Measurements from ENCODE around the gene GRIK2. TPM values are rescaled to one million over a fixed set of nuclear protein-coding genes. Genes with fewer than 3 reads are reported as not detected.
"Not testable (repeated sequence)": the region's sequence is repeated elsewhere in the genome, so short reads cannot be mapped to it uniquely, and the experiment has no call there.

The GRIK2 gene
- total RNA-seq, 1 donor from 2014 or later = 3.7 TPM

- H3K4me1 ChIP-seq (ENCODE audit: control insufficient read depth in 3 of 3, insufficient read depth in 3 of 3, low read length in 3 of 3); H3K27me3 ChIP-seq (ENCODE audit: control insufficient read depth in 3 of 3, insufficient read depth in 3 of 3, low read length in 3 of 3); H3K36me3 ChIP-seq (ENCODE audit: control insufficient read depth in 3 of 3, insufficient read depth in 3 of 3, low read length in 3 of 3); H3K9me3 ChIP-seq (ENCODE audit: control insufficient read depth in 3 of 3, low read length in 3 of 3); H3K4me3 ChIP-seq (ENCODE audit: low read length in 3 of 3); H3K27ac ChIP-seq (ENCODE audit: low read depth, low read length); H3K9ac ChIP-seq (ENCODE audit: low read depth in 1 of 3, low read length in 3 of 3): not testable (repeated sequence)
These were observed 694.7 kb downstream of the GRIK2 start for GRCh38 chr6:102088160-102088559.

GRCh38 chr6:102114402-102114801 lies 720.9 kb downstream of the GRIK2 start:
- H3K4me3 ChIP-seq (ENCODE audit: low read length in 3 of 3) = no peak overlapping the region
- H3K9me3 ChIP-seq (ENCODE audit: control insufficient read depth in 3 of 3, low read length in 3 of 3) = peaks cover 0 to 6% (median 0%) of the 10 kb centered on the region in 3 donors
- H3K9ac ChIP-seq (ENCODE audit: low read depth in 1 of 3, low read length in 3 of 3) = no peak overlapping the region
- H3K27me3 ChIP-seq (ENCODE audit: control insufficient read depth in 3 of 3, insufficient read depth in 3 of 3, low read length in 3 of 3) = no peaks in the 10 kb centered on the region
- no peak overlapping the region for H3K27ac ChIP-seq (ENCODE audit: low read depth, low read length)
- no peaks in the 10 kb centered on the region for H3K36me3 ChIP-seq (ENCODE audit: control insufficient read depth in 3 of 3, insufficient read depth in 3 of 3, low read length in 3 of 3)
- H3K4me1 ChIP-seq (ENCODE audit: control insufficient read depth in 3 of 3, insufficient read depth in 3 of 3, low read length in 3 of 3) = no peaks in the 10 kb centered on the region

GRCh38 chr6:102115911-102116310 lies 722.4 kb downstream of the GRIK2 start:
- H3K27me3 ChIP-seq (ENCODE audit: control insufficient read depth in 3 of 3, insufficient read depth in 3 of 3, low read length in 3 of 3) = no peaks in the 10 kb centered on the region
- no peak overlapping the region for H3K4me3 ChIP-seq (ENCODE audit: low read length in 3 of 3)
- peaks cover 0 to 6% (median 0%) of the 10 kb centered on the region in 3 donors for H3K9me3 ChIP-seq (ENCODE audit: control insufficient read depth in 3 of 3, low read length in 3 of 3)
- H3K36me3 ChIP-seq (ENCODE audit: control insufficient read depth in 3 of 3, insufficient read depth in 3 of 3, low read length in 3 of 3) = no peaks in the 10 kb centered on the region
- no peak overlapping the region for H3K27ac ChIP-seq (ENCODE audit: low read depth, low read length)
- no peaks in the 10 kb centered on the region for H3K4me1 ChIP-seq (ENCODE audit: control insufficient read depth in 3 of 3, insufficient read depth in 3 of 3, low read length in 3 of 3)
- H3K9ac ChIP-seq (ENCODE audit: low read depth in 1 of 3, low read length in 3 of 3) = no peak overlapping the region

- no peaks in the 10 kb centered on the region for H3K4me1 ChIP-seq (ENCODE audit: control insufficient read depth in 3 of 3, insufficient read depth in 3 of 3, low read length in 3 of 3)
- no peaks in the 10 kb centered on the region for H3K27me3 ChIP-seq (ENCODE audit: control insufficient read depth in 3 of 3, insufficient read depth in 3 of 3, low read length in 3 of 3)
- H3K36me3 ChIP-seq (ENCODE audit: control insufficient read depth in 3 of 3, insufficient read depth in 3 of 3, low read length in 3 of 3) = no peaks in the 10 kb centered on the region
- no peak overlapping the region for H3K9ac ChIP-seq (ENCODE audit: low read depth in 1 of 3, low read length in 3 of 3)
- H3K4me3 ChIP-seq (ENCODE audit: low read length in 3 of 3) = no peak overlapping the region
- no peak overlapping the region for H3K27ac ChIP-seq (ENCODE audit: low read depth, low read length)
- peaks cover 0 to 6% (median 0%) of the 10 kb centered on the region in 3 donors for H3K9me3 ChIP-seq (ENCODE audit: control insufficient read depth in 3 of 3, low read length in 3 of 3)
These were observed 724.5 kb downstream of the GRIK2 start for GRCh38 chr6:102118034-102118433.

Measured in skeletal muscle tissue (tissue), 4 donors.